ENCODE results near the gene BRINP3. TPM values are rescaled to one million over a fixed set of nuclear protein-coding genes. Genes with fewer than 3 reads are reported as not detected.

The BRINP3 gene
- total RNA-seq, 2 donors from 2014 or later, result not detected

- Mint-ChIP-seq H3K4me1 (no peaks in the 10 kb centered on the region), H3K4me3 (no peak overlapping the region), H3K27me3 (ENCODE audit: insufficient read depth) (no peaks in the 10 kb centered on the region), H3K36me3 (ENCODE audit: low read depth) (no peaks in the 10 kb centered on the region), H3K27ac (no peak overlapping the region), H3K9me3 (no peaks in the 10 kb centered on the region)
- Histone ChIP-seq H3K4me1 (ENCODE audit: control insufficient read depth, insufficient read depth, low read length) (no peaks in the 10 kb centered on the region), H3K36me3 (ENCODE audit: control insufficient read depth, insufficient read depth, low read length) (no peaks in the 10 kb centered on the region), H3K27ac (ENCODE audit: low read depth, low read length) (no peak overlapping the region), H3K4me3 (ENCODE audit: low read length) (no peak overlapping the region), H3K9ac (ENCODE audit: extremely low read depth, low read length, poor library complexity, severe bottlenecking) (no peak overlapping the region), H3K27me3 (ENCODE audit: control insufficient read depth, insufficient read depth, low read length, poor library complexity, severe bottlenecking) (no peaks in the 10 kb centered on the region), H3K9me3 (ENCODE audit: control insufficient read depth, low read length) (no peaks in the 10 kb centered on the region)
- 67 to 93% methylated on average over 1 to 2 of the region's 2 CpGs for WGBS, 2 experiments (ENCODE audit: insufficient coverage in 1 of 2, insufficient read length in 1 of 2)
- DNase-seq, result no peak
- TF ChIP-seq CTCF (conservative IDR thresholded peaks at IDR 0.05), result no peak
These were observed 13.0 kb downstream of the BRINP3 start for GRCh38 chr1:190464690-190465089.

- Histone ChIP-seq H3K4me1 (ENCODE audit: control insufficient read depth, insufficient read depth, low read length) (no peaks in the 10 kb centered on the region), H3K9ac (ENCODE audit: extremely low read depth, low read length, poor library complexity, severe bottlenecking) (no peak overlapping the region), H3K27ac (ENCODE audit: low read depth, low read length) (no peak overlapping the region), H3K27me3 (ENCODE audit: control insufficient read depth, insufficient read depth, low read length, poor library complexity, severe bottlenecking) (no peaks in the 10 kb centered on the region), H3K4me3 (ENCODE audit: low read length) (no peak overlapping the region), H3K36me3 (ENCODE audit: control insufficient read depth, insufficient read depth, low read length) (no peaks in the 10 kb centered on the region), H3K9me3 (ENCODE audit: control insufficient read depth, low read length) (no peaks in the 10 kb centered on the region)
- no peak for DNase-seq
- WGBS, 2 experiments (ENCODE audit: insufficient coverage in 1 of 2, insufficient read length in 1 of 2), result 90 to 100% methylated on average over 1 to 3 of the region's 3 CpGs
- Mint-ChIP-seq H3K36me3 (ENCODE audit: low read depth) (no peaks in the 10 kb centered on the region), H3K4me3 (no peak overlapping the region), H3K4me1 (peaks cover 4% of the 10 kb centered on the region), H3K9me3 (no peaks in the 10 kb centered on the region), H3K27me3 (ENCODE audit: insufficient read depth) (no peaks in the 10 kb centered on the region), H3K27ac (no peak overlapping the region)
- no peak for TF ChIP-seq CTCF (conservative IDR thresholded peaks at IDR 0.05)
These were observed 21.5 kb downstream of the BRINP3 start for GRCh38 chr1:190456129-190456528.

GRCh38 chr1:190455631-190456030, 22.0 kb downstream of the BRINP3 start:
- H3K27me3 ChIP-seq (ENCODE audit: control insufficient read depth, insufficient read depth, low read length, poor library complexity, severe bottlenecking), result no peaks in the 10 kb centered on the region
- no peaks in the 10 kb centered on the region for H3K4me1 ChIP-seq (ENCODE audit: control insufficient read depth, insufficient read depth, low read length)
- no peak overlapping the region for H3K27ac Mint-ChIP-seq
- H3K4me3 Mint-ChIP-seq, result no peak overlapping the region
- no peak overlapping the region for H3K4me3 ChIP-seq (ENCODE audit: low read length)
- no peaks in the 10 kb centered on the region for H3K36me3 Mint-ChIP-seq (ENCODE audit: low read depth)
- no peak for TF ChIP-seq CTCF (conservative IDR thresholded peaks at IDR 0.05)
- WGBS, 2 experiments (ENCODE audit: insufficient coverage in 1 of 2, insufficient read length in 1 of 2), result 89 to 100% methylated on average over 1 of the region's 1 CpG
- DNase-seq, result no peak
- no peak overlapping the region for H3K9ac ChIP-seq (ENCODE audit: extremely low read depth, low read length, poor library complexity, severe bottlenecking)
- H3K27me3 Mint-ChIP-seq (ENCODE audit: insufficient read depth), result no peaks in the 10 kb centered on the region
- no peaks in the 10 kb centered on the region for H3K9me3 Mint-ChIP-seq
- no peaks in the 10 kb centered on the region for H3K36me3 ChIP-seq (ENCODE audit: control insufficient read depth, insufficient read depth, low read length)
- H3K27ac ChIP-seq (ENCODE audit: low read depth, low read length), result no peak overlapping the region
- H3K9me3 ChIP-seq (ENCODE audit: control insufficient read depth, low read length), result no peaks in the 10 kb centered on the region
- H3K4me1 Mint-ChIP-seq, result peaks cover 4% of the 10 kb centered on the region
